ENCODE measurements around the gene WTIP.
"Not testable (repeated sequence)": the region's sequence is repeated elsewhere in the genome, so short reads cannot be mapped to it uniquely, and the experiment has no call there.

Gene WTIP

DNA sequence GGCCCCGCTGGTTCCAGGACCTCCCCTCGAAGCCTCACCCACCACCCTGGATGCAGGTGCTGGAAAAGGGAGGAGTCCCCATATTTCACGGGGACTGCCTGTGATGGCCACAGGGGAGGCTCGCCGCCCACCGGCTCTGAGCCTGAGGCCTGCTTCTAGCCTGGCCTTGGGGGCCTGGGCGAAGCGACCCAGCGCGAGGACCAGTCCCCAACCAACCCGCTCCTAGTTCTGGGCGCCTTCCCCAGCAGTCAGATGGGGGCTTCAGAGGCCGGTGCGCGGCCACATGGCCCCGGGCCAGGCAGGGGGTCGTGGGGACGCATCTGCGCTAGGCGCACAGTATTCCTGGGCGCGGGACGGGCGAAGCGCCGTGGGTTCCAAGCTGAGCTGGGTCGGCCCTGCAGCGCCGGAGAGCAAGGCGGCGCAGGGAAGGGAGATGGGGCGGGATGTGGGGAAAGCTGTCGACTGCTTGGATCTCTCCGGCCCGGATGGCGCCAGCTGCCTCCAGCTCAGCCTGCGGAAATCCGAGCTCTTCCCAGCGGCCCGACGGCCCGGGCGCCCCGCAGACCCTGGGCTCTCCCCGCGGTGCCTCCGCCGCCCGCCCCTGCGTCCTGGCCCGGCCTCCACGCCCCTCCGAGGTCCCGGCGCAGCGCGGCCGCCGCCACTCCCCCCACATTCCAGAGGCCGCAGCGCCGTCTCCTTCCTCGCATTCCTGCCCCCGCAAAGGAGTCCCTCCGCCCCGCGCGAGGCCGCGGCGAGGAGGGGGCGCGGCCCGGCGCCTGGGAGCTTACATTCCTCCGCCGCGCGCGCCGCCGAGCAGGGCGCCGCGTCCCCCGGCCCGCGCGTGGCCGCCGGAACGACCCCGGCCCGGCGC, at the start of gene WTIP:
TSS of gene WTIP (plus strand) at position 788 of the 871 bp plus-strand sequence. CDS start 217 bp downstream, outside the sequence.
- peak; percentile 59 for DNase-seq (ENCODE audit: low read depth)

DNA sequence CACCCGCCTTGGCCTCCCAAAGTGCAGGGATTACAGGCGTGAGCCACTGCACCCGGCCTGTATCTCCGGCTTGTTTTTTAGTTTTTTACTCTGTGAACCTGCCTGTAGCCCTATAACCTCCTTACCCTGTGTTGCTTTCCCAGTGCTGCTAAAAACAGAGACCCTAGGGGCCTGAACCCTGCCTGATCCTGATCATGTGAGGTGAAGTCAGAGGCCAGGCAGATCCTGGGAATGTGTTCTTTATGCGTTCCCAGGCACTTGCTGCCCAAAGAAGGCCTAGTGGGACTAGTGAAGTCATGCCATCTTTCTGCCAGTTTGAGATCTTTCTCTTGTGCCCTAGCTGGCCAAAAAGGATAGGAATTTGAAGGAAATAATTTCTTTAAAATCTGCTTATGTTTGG, 48.8 kb upstream of the WTIP start:
- DNase-seq (ENCODE audit: low read depth) = no peak

DNA sequence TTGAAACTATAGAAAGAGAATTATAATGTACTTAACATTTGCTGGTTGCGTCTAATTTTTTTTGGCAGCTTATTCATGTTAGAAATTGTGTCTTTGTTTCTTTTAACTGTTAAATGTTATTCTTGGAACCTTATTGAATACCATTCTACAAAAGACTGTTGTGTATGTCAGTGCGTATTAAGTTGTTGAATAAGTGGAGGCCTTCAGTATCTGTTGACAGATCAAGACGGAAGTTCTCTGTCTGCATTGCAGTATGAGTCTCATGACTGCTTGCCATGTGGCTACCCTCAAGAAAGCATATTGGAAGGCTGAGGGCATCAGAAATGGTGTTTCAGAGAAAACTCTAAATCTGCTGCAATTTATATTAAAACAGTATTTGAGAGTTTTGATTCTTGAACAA, 44.8 kb upstream of the WTIP start:
- no peak for DNase-seq (ENCODE audit: low read depth)

DNA sequence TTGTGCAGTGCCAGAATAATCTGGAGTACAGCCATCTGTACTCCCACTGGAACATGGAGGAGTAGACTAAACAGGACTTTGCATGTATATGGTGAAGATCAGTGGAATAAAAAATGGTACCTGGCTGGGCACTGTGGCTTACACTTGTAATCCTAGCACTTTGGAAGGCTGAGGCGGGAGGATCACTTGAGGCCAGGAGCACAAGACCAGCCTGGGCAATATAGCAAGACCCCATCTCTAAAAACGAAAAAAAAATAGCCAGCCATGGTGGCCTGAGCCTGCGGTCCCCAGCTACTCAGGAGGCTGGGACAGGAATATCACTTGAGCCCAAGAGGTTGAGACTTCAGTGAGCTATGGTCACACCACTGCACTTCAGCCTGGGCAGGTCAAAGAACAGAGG, 33.4 kb upstream of the WTIP start:
- no peak for DNase-seq (ENCODE audit: low read depth)

DNA sequence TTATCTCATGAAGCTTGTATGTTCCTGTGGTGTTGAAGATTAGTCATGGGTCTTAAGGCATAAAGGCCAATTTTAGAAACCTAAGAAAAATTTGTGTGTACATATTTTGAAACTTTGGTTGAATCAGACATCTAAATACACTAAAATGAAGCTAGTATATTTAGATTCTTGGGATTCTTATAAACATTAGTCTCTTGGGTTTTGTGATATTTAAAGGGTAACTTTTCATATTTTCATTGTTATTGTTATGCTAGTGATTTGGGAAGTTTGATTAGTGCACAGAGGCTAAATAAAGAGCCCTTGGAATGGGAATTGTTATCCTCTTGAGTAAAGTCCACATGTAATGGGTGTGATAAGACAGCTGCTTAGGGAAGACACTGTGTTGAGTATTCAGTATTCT, 28.8 kb upstream of the WTIP start:
- DNase-seq (ENCODE audit: low read depth) = peak; percentile 31

DNA sequence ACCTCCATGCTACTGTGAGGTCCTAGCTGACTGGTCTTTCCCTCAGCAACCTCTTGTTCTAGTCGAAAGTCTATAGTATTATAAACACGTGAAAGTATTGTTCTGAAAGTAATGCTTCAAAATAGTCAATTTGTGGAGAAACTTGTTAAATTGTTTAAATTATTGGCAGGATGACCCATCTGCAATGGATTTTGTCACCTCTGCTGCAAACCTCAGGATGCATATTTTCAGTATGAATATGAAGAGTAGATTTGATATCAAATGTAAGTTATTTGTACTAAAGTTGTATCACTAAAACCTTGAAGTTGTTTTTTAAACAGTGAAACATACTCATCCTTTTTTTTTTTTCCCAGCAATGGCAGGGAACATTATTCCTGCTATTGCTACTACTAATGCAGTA, 27.5 kb upstream of the WTIP start:
- no peak for DNase-seq (ENCODE audit: low read depth)

DNA sequence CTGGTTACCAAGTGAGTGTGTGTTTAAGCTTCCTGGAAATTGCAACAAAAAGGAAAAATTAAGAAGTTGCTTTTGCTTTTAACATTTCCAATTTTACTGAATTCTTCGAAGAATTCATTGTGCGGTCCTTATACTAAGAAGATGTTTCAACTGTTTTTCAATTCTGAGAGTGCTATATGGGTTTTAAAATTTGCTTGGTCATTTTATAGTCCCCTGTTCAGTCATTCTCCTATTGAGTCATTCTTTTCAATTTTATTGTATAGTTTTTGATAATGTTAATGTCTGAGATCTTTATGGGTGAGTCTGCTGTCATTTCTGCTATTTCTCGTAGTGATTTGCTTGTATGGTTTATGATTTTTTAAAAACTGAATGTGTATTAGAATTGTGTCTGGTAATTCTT, 26.9 kb upstream of the WTIP start:
- DNase-seq (ENCODE audit: low read depth) = no peak

DNA sequence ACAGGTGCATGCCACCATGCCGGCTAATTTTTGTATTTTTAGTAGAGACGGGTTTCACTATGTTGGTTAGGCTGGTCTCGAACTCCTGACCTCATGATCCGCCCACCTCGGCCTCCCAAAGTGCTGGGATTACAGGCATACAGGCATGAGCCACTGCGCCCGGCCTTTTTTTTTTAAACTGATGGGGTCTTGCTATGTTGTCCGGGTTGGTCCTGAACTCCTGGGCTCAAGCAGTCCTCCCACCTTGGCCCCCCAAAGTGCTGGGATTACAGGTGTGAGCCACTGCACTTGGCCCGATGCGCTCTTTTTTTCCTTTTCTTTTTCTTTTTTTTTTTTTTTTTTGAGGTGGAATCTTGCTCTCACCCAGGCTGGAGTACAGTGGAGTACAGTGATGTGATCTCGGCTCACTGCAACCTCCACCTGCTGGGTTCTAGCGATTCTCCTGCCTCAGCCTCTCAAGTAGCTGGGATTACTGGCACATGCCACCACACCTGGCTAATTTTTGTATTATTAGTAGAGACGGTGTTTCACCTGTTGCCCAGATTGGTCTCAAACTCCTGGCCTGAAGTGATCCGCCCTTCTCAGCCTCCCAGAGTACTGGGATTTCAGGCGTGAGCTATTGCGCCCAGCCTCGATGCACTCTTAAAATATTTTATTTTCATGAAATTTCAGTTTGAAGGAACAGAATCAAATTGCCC, 25.6 kb upstream of the WTIP start:
- DNase-seq (ENCODE audit: low read depth) = not testable (repeated sequence)

DNA sequence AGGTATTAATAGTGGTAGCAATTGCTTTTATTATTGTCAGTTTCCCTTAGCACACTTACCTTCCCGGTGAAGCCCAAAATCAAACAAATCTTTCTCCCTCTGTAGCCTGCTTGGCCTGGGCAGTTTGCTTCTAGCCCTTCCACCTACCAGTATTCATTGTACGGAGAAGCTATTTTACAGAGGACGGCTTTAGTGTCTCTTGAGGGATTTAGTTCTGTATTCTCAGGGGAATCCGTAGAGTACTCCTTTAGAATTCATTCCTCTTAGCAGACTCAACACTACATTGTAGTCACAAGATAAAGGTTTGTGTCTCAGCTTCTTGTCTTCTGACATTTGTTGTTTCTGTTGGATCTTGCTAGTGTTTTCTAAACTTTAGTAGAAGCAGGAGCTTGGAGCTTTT, 24.1 kb upstream of the WTIP start:
- DNase-seq (ENCODE audit: low read depth) = no peak

DNA sequence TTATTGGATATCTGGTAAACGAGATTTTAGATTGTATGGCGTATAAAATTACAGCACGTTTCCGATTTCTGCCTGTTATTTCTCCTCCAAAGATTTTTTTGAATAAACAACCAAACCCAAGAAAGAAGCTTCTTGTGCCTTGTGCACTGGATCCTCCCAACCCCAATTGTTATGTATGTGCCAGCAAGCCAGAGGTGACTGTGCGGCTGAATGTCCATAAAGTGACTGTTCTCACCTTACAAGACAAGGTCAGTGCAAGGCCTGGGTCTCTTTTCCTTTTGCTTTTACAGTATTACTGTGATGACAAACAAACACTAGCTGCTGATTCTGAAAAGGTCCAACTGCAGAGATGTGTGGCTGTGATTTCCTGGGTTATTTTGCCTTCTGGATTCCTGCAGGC, 22.9 kb upstream of the WTIP start:
- DNase-seq (ENCODE audit: low read depth) = no peak

DNA sequence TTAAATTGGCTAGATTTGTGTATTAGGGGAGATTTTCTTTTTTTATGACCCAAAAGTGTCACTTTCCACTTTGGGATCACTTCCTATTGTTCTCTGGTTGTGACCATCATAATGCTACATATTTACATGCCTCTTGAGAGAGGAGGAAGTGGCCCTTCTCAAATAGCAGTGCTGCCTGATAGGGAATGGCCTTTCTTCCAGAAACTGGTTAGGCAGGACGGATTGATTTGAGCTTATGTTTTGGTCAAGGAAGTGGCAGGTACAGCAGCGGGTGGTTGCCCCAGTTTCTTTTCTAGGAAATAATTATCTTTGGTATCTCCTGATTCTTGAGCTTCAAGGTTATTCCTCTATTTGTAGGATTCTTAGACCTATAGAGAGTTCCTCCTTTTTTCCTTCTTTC, 21.9 kb upstream of the WTIP start:
- DNase-seq (ENCODE audit: low read depth) = no peak

DNA sequence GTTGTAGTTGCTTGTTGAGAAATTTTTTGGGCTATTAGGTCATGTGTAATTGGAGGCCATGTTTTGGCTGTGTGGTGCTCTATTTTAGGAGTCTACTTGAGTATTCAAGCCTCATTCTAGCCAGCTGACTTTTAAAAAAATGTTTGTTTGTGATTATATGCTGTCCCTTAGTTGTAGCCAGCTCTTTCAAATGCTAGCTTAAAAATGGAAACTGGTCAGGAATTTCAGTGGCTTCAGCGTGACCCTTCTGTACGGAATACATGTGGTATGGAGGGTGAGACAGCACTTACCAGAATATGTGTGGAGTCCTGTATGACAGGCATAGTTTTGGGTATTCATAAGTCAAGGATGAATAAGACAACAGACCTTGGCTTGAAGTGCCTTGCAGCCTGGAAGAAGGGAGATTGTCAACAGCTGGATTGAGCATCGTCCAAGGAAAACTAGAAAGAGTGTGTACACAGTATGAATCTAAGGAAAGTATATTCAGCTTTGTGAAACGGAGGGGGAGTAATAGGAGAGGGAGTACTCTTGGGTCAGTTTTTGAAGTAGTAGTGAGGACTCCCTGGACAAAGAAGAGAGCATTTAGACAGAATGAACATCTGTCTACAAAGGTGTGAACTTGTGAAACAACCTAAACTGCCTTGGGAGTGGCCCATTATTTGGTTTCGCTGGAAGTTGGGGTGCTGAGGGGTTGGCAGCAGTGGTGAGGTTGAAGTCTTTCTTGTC, 20.0 kb upstream of the WTIP start:
- no peak for DNase-seq (ENCODE audit: low read depth)

DNA sequence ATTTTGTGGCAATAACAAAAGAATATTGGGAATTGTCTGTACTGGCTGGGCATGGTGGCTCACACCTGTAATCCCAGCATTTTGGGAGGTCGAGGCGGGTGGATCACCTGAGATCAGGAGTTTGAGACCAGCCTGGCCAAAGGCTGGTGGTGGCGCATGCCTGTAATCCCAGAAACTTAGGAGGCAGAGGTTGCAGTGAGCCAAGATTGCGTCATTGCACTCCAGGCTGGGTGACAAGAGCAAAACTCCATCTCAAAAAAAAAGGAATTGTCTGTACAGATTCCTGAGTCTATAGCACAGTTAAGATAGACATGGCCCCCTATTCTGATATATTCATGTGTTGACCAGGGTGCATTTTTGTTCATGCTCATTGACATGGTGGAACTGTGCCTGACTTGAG, 16.8 kb upstream of the WTIP start:
- DNase-seq (ENCODE audit: low read depth) = not testable (repeated sequence)

DNA sequence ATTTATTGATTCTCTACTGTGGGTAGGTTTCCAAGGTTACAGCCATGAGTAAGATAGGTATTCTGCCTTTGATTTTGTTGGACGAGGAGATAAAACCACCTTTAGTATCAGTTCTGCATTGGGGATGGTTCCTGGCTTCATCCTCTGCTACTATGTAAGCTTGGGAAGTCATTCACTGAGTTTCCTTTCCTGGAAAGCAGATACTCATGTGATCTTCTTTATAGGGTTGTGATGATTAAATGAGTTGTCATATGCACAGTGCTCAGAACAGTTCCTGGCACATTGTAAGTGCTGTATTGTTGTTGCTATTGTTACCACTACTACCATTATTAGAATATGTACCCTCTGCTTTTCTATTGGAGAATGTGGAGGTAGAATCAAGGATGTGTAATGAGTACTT, 13.1 kb upstream of the WTIP start:
- DNase-seq (ENCODE audit: low read depth) = no peak

DNA sequence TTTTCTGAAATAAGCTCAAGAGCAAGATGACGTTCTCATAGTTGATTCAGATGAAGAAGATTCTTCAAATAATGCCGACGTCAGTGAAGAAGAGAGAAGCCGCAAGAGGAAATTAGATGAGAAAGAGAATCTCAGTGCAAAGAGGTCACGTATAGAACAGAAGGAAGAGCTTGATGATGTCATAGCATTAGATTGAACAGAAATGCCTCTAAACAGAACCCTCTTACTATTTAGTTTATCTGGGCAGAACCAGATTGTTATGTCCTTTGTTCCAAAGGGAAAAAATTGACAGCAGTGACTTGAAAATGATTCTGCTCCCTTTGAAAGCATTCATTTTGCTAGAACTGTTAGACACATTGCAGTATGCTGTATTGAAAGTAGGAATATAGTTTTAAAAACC, 12.5 kb upstream of the WTIP start:
- DNase-seq (ENCODE audit: low read depth) = not testable (repeated sequence)

DNA sequence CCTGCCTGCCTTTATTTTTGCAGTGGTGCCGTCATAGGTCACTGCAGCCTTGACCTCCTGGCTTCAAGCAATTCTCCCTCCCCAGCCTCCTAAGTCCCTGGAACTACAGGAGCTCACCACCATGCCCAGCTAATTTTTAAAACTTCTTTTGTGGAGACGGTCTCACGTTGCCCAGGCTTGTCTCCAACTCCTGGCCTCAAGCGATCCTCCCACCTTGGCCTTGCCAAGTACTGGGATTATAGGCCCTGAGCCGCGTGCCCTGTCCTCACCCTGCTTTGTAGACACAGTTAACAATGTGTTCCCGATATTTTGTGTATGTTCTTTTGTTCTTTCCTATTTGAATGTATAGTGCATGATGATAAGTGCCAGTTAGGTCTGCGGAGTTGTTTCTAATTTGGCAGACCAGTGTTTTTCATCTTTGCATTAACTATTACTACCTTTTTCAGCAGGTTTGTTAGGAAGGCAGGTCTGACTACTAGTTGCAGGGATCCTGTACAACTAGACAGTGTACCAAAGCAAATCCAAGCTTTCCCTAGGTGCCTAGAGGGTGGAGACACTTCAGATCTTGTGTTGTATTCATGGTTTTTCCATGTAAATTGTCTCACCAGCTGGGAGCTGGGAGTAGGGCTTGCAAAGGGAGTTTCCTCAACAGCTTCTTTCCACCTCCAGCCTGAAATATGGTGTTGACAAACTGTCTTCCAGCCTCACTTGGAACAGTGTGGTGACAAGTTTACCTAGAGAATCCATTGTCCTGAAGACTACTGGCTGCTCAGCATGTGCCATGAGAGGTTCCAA, 9.5 kb upstream of the WTIP start:
- no peak for DNase-seq (ENCODE audit: low read depth)

DNA sequence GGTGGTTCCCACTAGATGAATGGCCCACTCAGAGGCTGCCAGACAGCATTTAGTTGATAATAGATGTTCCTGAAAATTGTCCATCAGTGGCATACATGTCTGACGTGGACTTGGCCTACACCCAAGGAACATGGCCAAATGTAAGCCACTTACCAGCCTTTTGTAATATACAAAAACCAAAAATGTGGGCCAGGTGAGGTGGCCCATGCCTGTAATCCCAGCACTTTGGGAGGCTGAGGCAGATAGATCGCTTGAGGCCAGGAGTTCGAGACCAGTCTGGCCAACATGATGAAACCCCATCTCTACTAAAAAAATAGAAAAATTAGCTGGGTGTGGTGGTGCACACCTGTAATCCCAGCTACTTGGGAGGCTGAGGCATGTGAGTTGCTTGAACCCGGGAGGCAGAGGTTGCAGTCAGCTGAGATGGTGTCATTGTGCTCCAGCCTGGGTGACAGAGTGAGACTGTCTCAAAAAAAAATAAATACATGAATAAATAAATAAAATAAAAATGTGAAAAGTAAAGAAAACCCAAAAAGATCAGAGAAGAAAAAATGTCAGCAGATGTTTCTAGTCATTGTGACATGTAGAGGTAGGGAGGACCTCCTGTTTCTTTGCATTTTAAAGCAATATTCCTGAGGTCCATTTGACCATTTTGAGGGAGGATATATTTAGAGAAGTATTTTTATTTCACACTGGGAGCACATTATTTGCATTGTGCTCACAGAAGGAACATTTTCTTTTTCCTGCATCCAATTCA, 7.1 kb upstream of the WTIP start:
- no peak for DNase-seq (ENCODE audit: low read depth)

DNA sequence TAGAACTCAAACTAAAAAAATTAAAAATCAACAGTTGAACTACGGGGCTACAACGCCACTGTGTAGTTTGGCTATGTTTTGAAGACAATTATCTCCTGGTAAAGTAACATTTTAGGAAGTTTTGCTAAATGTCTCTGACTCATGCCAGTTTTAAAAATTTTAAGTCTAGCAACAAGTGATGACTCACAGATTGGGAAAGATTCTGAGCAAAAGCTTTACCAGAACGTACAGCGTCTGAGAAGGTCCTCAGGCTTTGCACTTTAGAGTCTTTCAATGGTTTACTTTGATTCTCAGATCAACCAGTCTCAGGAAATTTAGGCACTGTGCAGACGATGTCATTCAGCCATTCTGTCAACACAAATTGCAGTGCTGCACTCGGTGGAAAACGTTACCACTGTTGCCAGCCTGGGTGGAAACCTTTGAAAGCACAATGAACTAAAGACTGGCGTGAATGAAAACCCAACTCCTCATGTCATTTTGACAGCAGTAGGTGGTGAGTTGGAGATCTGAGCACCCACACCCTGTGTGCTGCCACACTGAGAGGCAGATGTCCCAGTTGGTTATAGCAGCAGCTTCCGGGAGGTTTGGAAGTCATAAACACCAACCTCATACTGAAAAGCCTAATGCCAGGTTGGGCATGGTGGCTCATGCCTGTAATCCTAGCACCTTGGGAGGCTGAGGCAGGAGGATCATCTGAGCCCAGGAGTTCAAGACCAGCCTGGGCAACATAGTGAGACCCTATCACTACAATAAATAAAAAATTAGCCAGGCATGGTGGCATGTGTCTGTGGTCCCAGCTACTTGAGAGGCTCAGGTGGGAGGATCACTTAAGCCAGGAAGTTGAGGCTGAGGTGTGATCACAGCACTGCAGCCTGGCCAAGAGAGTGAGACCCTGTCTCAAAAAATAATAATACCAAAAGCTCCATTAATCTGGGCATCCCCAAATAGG, 6.3 kb upstream of the WTIP start:
- peak; percentile 74 for DNase-seq (ENCODE audit: low read depth)

DNA sequence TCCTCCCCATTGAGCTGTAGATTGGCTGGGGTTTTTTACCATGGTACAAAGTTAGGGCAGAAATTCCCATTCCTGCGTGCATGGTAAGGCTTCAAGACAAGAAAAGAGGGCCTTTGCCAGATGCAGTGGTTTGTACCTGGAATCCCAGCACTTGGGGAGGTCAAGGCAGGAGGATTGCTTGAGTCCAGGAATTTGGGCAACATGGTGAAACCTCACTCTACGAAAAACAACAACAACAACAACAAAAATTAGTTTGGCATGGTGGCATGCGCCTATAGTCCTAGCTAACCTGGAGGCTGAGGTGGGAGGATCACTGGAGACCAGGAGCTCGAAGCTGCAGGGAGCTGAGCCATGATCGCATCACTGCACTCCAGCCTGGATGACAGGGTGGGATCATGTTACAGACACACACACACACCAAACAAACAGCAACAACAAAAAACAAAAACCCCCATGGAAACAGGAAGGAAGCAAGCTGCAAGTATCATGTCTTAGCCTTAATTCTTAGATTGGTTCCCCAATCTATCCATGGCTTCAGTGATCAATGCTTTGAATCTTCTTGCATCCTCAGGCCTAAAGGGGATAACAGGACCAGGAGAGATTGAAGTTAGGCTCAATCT, 5.5 kb upstream of the WTIP start:
- DNase-seq (ENCODE audit: low read depth) = no peak

DNA sequence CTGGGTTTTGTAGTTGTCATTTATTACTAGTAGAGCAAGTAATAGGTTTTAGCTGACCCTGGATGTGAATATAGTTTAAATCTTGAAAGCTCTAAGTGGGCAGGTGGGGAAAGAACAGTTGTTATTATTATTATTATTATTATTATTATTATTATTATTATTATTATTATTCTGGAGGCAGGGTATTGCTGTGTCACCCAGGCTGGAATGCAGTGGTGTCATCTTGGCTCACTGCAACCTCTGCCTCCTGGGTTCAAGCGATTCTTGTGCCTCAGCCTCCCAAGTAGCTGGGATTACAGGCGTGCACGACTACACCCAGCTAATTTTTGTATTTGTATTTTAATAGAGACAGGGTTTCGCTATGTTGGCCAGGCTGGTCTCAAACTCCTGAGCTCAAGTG, 3.1 kb upstream of the WTIP start:
- not testable (repeated sequence) for DNase-seq (ENCODE audit: low read depth)
